GM19328 (cell line): ENCODE results near the gene CHRNA9.
"Not testable (repeated sequence)": the region's sequence is repeated elsewhere in the genome, so short reads cannot be mapped to it uniquely, and the experiment has no call there.

ENCODE experiments used
- ATAC-seq: cut with Tn5 transposase; IDR thresholded peaks from one replicate; pipeline ENCODE4 v1.9.1; 2021; ENCODE audit warnings: mild to moderate bottlenecking, moderate library complexity; ENCODE audit not compliant: unreplicated experiment

The CHRNA9 gene, protein sequence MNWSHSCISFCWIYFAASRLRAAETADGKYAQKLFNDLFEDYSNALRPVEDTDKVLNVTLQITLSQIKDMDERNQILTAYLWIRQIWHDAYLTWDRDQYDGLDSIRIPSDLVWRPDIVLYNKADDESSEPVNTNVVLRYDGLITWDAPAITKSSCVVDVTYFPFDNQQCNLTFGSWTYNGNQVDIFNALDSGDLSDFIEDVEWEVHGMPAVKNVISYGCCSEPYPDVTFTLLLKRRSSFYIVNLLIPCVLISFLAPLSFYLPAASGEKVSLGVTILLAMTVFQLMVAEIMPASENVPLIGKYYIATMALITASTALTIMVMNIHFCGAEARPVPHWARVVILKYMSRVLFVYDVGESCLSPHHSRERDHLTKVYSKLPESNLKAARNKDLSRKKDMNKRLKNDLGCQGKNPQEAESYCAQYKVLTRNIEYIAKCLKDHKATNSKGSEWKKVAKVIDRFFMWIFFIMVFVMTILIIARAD

GRCh38 chr4:40334591-40335524 is at the start of gene CHRNA9:
CHRNA9 (plus strand) TSS chr4:40335333; CDS start chr4:40335468, 135 bp downstream.
- ATAC-seq = no peak

- no peak for ATAC-seq
Observed at GRCh38 chr4:40285692-40286091, 49.4 kb upstream of the CHRNA9 start.

DNA sequence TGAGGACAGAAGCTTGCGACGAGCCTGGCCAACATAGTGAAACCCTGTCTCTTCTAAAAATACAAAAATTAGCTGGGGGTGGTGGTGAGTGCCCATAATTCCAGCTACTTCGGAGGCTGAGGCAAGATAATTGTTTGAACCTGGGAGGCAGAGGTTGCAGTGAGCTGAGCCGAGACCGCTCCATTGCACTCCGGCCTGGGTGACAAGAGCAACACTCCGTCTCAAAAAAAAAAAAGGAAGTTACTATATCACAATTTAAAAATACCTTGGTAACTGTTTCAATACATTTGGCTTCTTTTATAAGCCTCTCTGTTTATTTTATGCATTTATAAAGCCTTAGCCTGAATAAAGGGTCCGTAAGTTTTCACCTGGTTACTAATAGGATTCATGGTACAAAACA is 46.6 kb upstream of the CHRNA9 start:
- ATAC-seq = no peak

DNA sequence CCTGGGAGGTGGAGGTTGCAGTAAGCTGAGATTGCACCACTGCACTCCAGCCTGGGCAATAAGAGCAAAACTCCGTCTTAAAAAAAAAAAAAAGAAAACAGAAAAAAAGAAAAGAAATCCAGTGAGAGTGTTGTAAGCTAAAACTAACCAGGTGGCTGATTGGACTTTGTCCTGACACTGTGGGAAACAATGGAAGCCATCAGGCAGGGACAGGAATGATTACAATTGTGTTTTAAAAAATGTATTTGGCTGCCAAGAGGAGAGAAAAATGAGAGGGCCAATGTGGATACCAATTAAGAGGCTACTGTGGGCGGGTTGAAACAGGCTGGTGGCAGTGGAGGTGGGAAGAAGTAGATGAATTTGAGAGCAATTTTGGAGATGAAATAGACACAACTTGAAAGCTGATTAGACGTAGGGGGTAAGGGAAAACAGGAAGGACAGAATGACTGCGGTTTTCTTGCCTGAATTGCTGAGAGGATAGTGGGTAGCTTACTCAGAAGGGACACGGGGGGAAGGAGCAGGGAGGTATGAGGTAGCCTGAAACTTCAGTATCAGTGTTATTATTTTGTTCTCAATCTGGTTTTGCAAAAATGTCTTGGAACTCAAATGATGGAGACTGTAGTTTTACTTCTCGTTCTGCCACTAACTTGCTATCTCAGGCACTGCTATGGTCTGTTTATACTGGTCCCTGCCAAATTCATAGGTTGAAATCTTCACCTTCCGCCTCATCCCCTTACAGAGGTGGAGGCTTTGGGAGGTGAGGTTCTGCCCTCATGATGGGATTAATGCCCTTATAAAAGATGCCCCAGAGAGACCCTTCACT is 45.6 kb upstream of the CHRNA9 start:
- ATAC-seq = no peak

DNA sequence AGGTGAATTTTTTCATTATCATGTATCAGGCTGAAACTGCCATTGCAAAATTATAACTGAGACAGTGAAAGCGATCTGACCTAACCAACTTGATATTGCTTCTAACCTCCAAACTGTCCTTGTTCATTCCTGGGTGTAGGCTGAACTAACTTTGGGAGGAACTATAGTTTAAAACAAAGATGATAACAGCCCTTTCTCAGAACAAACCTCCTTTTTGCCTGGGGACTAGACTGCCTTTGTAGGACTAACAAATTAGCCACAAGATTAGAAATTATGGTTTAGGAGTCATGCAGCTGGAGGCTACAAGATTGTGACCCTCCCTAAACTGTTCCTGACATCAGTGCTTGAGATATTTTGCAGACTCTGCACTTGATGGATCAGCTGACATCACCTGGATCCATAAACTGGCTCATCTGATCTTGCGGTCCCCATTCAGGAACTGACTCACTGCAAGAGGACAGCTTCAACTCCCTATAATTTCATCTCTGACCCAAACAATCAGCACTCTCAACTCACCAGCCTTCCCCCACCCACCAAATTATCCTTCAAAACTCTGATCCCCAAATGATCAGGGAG is 44.4 kb upstream of the CHRNA9 start:
- not testable (repeated sequence) for ATAC-seq

GRCh38 chr4:40292313-40292759 is 42.8 kb upstream of the CHRNA9 start:
- no peak for ATAC-seq

DNA sequence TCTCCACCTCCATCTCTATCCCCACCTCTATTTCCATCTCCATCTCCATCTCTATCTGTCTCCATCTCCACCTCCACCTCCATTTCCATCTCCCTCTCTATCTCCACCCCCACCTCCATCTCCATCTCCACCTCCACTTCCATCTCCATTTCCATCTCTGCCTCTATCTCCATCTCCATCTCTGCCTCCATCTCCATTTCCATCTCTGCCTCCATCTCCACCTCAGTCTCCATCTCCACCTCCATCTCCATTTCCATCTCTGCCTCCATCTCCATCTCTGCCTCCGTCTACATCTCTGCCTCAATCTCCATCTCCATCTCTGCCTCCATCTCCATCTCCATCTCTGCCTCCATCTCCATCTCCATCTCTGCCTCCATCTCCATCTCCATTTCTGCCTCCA is 40.8 kb upstream of the CHRNA9 start:
- no peak for ATAC-seq

GRCh38 chr4:40295030-40295429 is 40.1 kb upstream of the CHRNA9 start:
- ATAC-seq = not testable (repeated sequence)

DNA sequence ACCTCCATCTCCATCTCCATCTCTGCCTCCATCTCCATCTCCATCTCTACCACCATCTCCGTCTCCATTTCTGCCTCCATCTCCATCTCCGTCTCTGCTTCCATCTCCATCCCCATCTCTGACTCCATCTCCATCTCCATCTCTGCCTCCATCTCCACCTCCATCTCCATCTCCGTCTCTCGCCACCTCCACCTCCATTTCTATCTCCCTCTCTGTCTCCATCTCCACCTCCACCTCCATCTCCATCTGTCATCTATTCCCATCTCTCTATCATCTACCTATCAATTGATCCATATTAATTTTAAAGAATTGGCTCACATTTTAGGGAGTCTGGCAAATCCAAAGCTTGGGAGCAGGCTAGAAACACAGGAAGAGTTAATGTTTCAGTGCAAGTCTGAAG is 39.6 kb upstream of the CHRNA9 start:
- ATAC-seq = no peak

DNA sequence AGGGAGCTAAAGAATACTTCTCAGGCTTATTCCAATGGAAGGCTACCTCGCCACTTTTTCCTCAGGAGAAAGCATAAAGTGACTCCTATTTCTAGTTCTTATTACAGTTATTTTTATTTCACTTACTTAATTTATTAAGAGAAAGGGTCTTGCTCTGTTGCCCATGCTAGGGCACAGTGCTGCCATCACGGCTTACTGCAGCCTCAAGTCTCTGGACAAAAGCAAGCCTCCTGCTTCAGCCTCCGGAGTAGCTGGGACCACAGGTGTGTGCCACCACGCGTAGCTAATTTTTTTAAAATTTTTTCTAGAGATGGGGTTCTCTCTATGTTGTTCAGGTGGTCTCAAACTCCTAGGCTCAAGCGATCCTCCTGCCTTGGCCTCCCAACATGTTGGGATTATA is 36.0 kb upstream of the CHRNA9 start:
- no peak for ATAC-seq

DNA sequence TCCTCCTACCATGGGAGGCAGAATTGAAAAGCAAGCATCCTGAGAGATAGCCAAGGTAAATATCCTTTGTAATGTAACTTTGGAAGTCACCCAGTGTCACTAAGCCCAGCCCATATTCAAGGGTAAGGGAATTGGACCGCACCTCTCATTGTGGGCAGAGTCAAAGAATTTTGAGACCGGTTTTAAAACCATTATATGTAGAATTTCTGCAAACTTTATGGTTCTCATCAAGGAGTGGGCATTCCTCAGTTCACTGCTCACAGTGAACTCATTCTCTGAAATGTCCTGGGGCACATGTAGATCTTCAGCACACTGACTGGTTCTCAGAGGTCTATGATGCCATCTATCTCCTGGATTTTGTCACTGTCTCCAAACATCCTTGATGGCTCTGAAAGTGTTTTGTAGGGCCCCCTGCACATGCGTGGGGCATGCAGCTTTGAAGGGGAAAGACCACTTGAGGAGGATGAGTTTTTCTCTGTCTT is 35.3 kb upstream of the CHRNA9 start:
- no peak for ATAC-seq

GRCh38 chr4:40300371-40301162 is 34.6 kb upstream of the CHRNA9 start:
- no peak for ATAC-seq

DNA sequence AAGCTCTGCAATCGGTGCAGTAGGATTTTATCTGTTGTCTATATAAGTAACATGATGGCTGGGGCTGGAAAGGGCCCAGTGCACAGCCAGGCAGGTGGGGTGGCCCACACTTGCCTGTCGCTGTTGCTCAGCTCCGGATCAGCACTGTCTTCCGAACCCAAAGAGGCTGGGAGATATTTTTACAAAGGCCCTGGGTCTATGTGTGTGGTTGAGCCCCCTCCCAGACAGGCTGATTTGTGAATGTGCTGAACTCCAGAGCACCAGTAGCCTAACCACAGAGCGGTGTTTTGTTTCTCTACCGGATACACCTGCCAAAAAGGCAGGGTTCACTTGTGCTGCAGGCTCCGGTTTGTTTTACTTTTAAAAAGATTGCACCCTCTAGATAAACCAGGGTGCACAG is 33.5 kb upstream of the CHRNA9 start:
- ATAC-seq = peak; percentile 78

GRCh38 chr4:40303751-40304150 is 31.4 kb upstream of the CHRNA9 start:
- no peak for ATAC-seq

DNA sequence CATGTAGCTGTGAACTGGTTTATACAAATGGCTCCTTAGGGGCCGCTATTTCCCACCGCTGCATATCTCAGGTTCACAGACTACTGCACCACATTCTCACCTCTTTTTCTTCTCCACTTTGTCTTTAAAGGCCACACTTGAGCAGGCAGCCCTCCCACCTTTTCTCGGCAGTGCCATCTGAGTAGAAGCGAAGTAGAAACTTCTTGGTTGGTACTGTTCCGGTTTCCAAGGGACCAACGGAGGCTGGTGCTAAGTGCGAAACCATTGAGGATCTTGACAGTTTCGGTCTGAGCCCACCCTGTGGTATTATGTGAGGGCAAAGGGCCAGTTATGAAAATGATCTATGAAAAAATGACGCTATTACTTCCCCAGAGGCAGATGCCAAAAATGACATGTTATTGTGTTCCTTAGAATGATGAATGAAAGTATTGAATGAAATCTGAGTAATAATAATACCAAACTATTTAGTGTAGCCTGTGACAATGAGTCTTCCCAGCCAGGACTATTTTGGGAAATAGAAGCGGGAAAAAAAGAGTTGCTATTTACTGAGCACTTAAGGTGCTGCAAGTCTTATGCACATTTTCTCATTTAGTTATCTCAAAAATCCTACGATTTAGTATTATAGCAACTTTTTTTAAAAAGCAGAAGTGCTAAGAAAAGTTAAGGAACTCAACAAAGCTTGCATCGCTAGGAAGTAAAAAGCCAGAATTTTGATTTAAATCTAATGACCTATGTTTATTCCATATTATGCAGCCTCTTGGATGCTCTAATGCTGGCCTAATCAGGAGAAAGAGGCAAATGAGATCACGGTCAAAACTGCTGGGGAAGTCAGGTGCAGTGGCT is 29.6 kb upstream of the CHRNA9 start:
- ATAC-seq = peak; percentile 33

DNA sequence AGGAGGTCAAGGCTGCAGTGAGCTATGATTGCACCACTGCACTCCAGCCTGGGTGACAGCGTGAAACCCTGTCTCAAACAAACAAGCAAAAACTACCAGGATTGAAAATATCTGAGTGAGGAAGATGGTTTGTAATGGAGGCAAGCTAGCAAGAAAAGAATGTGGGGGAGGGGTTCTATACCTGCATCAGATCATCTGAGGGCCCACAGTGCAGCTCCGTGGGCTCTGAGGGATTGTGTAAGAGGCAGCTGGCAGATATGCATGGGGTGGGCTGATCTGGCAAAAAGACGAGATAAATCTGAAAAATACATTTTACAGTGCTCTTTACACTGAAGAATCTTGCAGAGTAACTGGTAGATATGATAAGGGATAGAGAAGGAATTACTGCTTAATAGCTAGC is 28.9 kb upstream of the CHRNA9 start:
- no peak for ATAC-seq

- no peak for ATAC-seq
Observed at GRCh38 chr4:40306976-40307375, 28.2 kb upstream of the CHRNA9 start.

DNA sequence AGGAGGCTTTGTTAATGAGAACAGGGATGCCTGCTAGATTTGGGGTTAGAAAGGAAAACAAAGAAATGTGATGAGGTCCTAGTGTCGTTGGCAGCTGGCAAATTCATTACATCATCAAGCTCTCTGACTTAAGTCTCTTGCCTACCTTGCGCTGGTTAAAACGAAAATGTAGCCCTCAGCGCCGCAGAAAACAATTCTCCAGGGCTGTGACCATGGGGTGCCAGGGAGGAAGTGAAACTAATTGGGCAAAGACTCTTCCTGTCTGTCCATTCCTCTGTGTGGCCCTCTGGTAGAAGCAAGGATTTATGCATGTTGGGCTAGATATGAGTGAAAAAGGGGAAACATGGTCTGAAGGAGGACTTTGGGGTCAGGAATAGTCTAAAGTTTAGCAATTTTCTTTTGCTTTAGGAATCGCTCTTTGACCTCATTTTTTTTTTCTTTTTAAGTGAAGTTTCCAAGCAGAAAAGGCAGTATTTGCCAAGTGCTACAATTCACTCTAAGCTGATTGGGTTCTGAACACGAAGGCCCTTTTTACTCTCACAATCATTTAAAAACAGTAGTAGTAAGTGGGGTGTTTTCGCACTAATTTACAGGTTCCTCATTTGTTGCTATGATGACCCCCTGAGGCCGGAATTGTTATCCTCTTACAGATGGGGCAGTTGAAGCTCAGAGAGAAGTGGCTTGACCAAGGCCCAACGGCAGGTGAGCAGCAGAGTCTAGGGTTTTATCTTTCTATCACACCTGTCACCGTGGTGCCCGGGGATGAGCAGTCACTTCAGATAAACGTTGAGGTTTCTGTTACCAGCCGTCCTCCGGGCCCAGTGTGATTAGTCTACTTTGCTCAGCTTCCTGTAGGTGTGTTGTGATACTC is 27.3 kb upstream of the CHRNA9 start:
- no peak for ATAC-seq
